Ovary (tissue), 3 donors: ENCODE data around the gene RXRB.
"Not testable (repeated sequence)": the region's sequence is repeated elsewhere in the genome, so short reads cannot be mapped to it uniquely, and the experiment has no call there.

Source experiments
- CTCF ChIP-seq, 3 donors: fragments of 450-650 bp in 2 of 3; fragments of 200-600 bp in 1 of 3; IDR thresholded peaks; one replicate each; pipeline versions ENCODE4 v1.5.1 to v1.8.0; 2016 to 2022; ENCODE audit warnings: antibody characterized with exemption in 3 of 3, mild to moderate bottlenecking in 1 of 3
- POLR2A ChIP-seq: fragments of 450-650 bp; IDR thresholded peaks from one replicate; pipeline ENCODE4 v1.6.1; 2017; ENCODE audit warnings: antibody characterized with exemption, mild to moderate bottlenecking, moderate library complexity
- donor health status: DM: no; HTN: no; CAD: no.

GRCh38 chr6:33226503-33227120 lies 26.1 kb upstream of the RXRB start:
- not testable (repeated sequence) for TF ChIP-seq POLR2A; CTCF (IDR thresholded peaks at IDR 0.05)
